ENCODE results near the gene IQSEC1.

IQSEC1 gene

GRCh38 chr3:13083898-13084297 lies 10.7 kb upstream of the IQSEC1 start:
- DNase-seq (ENCODE audit: low read depth) = peak; percentile 60
- no peak for TF ChIP-seq CTCF (IDR thresholded peaks at IDR 0.05; ENCODE audit: insufficient read depth, low read depth, low read length, missing control alignments)
- no peak overlapping the region for H3K4me3 ChIP-seq (ENCODE audit: low read depth, low read length)

GRCh38 chr3:13083254-13083653 lies 10.0 kb upstream of the IQSEC1 start:
- TF ChIP-seq CTCF (IDR thresholded peaks at IDR 0.05; ENCODE audit: insufficient read depth, low read depth, low read length, missing control alignments) = no peak
- DNase-seq (ENCODE audit: low read depth) = no peak
- no peak overlapping the region for H3K4me3 ChIP-seq (ENCODE audit: low read depth, low read length)

- H3K4me3 ChIP-seq (ENCODE audit: low read depth, low read length) = no peak overlapping the region
- TF ChIP-seq CTCF (IDR thresholded peaks at IDR 0.05; ENCODE audit: insufficient read depth, low read depth, low read length, missing control alignments) = no peak
- DNase-seq (ENCODE audit: low read depth) = no peak
These were observed 9.4 kb upstream of the IQSEC1 start for GRCh38 chr3:13082677-13083076.

- TF ChIP-seq CTCF (IDR thresholded peaks at IDR 0.05; ENCODE audit: insufficient read depth, low read depth, low read length, missing control alignments) = no peak
- no peak for DNase-seq (ENCODE audit: low read depth)
- H3K4me3 ChIP-seq (ENCODE audit: low read depth, low read length) = no peak overlapping the region
These were observed 8.6 kb upstream of the IQSEC1 start for GRCh38 chr3:13081603-13082360.

- DNase-seq (ENCODE audit: low read depth) = no peak
- no peak overlapping the region for H3K4me3 ChIP-seq (ENCODE audit: low read depth, low read length)
- no peak for TF ChIP-seq CTCF (IDR thresholded peaks at IDR 0.05; ENCODE audit: insufficient read depth, low read depth, low read length, missing control alignments)
These were observed 7.4 kb upstream of the IQSEC1 start for GRCh38 chr3:13080591-13080990.

- no peak for DNase-seq (ENCODE audit: low read depth)
- no peak overlapping the region for H3K4me3 ChIP-seq (ENCODE audit: low read depth, low read length)
- no peak for TF ChIP-seq CTCF (IDR thresholded peaks at IDR 0.05; ENCODE audit: insufficient read depth, low read depth, low read length, missing control alignments)
These were observed 6.8 kb upstream of the IQSEC1 start for GRCh38 chr3:13080026-13080425.

- TF ChIP-seq CTCF (IDR thresholded peaks at IDR 0.05; ENCODE audit: insufficient read depth, low read depth, low read length, missing control alignments) = no peak
- no peak overlapping the region for H3K4me3 ChIP-seq (ENCODE audit: low read depth, low read length)
- DNase-seq (ENCODE audit: low read depth) = no peak
These were observed 6.3 kb upstream of the IQSEC1 start for GRCh38 chr3:13079510-13079909.

All from GM12865 (cell line).